ENCODE measurements around the gene ADM2. TPM values are rescaled to one million over a fixed set of nuclear protein-coding genes. Genes with fewer than 3 reads are reported as not detected.
"Not testable (repeated sequence)": the region's sequence is repeated elsewhere in the genome, so short reads cannot be mapped to it uniquely, and the experiment has no call there.

ADM2 gene
- total RNA-seq, 1 donor from 2014 or later: 0.34 TPM

DNA sequence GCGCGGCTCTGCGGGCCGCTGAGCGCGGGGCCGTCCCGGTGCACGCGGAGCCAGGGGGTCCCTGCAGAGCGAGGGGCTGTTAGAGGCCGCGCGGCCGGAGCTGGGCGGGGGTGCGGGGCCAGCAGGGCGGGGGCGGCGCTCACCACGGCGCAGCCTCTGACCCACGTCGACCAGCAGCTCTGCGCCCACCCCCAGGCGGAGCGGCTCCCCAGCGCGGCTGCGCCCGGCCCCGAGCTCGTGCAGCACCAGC is 44.4 kb downstream of the ADM2 start:
- no peak for DNase-seq

DNA sequence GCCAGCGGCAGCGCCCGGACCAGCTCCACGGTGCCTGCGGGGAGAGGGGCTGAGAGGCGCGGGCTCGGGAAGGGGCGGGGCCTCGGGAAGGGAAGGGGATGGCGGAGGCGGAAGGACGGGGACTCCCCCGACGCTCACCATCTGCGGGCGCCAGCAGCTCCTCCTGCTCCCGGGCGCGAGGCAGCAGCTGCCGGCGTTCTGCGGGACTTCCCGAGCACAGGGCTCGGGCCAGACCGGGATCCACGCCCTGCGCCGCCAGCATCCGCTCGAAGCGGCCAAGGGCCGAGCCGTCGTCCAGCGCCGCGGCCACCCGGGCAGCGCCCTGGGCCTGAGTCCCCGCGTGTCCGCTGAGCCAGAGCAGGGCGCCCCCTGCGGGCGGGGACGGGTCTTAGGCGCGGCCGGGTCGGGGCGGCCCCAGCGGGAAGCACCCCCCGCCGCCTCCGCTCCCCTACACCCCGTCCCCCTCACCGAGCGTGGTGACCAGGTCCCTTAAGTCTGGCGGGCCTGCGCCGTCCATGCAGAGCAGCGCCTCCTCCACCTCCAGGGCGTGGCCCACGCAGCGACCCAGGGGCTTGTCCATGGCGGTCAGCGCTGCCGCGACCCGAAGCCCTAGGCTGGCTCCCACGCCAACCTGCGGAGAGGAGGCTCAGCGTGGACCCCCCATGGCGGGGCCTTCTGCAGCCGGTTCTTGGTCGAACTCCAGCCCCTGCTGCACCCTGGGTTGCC is 44.9 kb downstream of the ADM2 start:
- DNase-seq: peak; percentile 76

GRCh38 chr22:50526834-50527801 is 45.8 kb downstream of the ADM2 start:
- no peak for DNase-seq

- no peak for DNase-seq
Measured at GRCh38 chr22:50527921-50528681, 46.8 kb downstream of the ADM2 start.

DNA sequence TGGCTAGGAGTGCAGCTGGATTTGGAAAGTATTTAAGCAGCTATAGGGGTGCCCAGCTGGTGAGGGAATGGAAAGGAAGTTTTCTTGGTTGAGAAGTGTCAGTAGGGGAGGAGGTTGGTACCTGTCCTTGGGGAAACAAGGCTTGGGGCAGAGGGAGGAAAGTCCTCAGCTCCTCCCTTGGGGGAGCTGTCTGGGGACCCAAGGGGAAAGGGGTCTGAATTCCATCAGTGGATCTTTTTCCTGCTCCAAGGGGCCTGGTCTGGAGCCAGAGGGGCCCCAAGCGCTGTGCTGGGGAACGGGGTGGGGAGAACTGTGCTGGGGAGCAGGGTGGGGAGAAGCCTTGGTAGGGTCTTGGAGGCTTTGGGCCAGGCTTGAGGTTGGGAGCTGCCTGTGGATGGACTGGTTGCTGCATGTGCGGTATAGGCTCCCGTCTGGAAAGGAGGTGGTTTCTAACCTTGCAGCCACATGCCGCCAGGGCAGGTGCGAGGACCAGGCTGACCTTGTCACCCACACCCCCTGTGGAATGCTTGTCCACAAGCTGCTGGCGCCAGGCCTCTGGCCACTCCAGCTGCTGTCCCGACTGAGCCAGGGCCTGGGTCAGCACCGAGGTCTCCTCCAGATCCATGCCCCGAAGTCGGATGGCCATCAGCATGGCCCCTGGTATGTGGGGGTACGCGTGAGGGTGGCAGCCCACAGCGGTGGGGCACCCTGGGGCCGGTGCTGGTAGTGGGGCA is 47.5 kb downstream of the ADM2 start:
- DNase-seq: no peak

GRCh38 chr22:50529416-50529896 is 48.1 kb downstream of the ADM2 start:
- no peak for DNase-seq

GRCh38 chr22:50529897-50530579 is 48.7 kb downstream of the ADM2 start, which contains the start of gene TYMP:
Gene TYMP (minus strand): TSS chr22:50530012. CDS start chr22:50529709, 303 bp downstream.
- no peak for DNase-seq

GRCh38 chr22:50530580-50530876 is 49.2 kb downstream of the ADM2 start:
- DNase-seq: no peak

DNA sequence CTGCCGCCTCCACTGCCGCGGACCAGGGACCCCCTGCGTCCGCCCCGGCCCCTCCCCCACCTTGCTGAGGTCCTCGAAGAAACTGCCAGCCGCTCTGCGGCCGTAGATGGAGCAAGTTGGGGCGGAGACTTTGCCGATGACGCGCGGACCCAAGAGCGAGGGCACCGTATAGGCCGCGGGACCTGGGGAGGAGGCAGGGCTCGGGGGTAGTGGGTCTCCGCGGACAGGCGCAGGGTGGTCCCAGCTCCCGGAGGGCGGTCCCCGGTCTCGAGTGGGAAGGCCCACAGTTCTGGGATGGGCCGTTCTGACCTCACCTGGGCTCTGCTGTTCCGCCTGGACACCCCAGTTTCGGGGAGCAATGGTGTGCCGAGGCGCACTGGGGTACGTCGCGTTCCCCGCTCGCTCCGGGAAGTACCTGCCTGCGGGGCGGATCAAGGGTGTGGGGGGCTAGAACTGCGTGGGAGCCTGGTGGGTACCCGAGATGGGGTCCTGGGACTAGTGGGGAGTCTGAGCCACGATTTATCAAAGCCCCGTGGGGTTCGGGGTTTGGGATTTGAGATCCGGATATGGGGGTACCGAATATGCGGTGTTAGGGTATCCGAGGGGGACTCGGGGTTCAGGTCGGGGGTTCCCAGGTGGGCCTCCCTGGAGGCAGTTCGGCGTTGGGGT is 49.7 kb downstream of the ADM2 start:
- peak; percentile 68 for DNase-seq

- DNase-seq: peak; percentile 22
Measured at GRCh38 chr22:50531546-50531961, 50.2 kb downstream of the ADM2 start.

- DNase-seq: peak; percentile 74
Measured at GRCh38 chr22:50531962-50532674, 50.8 kb downstream of the ADM2 start.

DNA sequence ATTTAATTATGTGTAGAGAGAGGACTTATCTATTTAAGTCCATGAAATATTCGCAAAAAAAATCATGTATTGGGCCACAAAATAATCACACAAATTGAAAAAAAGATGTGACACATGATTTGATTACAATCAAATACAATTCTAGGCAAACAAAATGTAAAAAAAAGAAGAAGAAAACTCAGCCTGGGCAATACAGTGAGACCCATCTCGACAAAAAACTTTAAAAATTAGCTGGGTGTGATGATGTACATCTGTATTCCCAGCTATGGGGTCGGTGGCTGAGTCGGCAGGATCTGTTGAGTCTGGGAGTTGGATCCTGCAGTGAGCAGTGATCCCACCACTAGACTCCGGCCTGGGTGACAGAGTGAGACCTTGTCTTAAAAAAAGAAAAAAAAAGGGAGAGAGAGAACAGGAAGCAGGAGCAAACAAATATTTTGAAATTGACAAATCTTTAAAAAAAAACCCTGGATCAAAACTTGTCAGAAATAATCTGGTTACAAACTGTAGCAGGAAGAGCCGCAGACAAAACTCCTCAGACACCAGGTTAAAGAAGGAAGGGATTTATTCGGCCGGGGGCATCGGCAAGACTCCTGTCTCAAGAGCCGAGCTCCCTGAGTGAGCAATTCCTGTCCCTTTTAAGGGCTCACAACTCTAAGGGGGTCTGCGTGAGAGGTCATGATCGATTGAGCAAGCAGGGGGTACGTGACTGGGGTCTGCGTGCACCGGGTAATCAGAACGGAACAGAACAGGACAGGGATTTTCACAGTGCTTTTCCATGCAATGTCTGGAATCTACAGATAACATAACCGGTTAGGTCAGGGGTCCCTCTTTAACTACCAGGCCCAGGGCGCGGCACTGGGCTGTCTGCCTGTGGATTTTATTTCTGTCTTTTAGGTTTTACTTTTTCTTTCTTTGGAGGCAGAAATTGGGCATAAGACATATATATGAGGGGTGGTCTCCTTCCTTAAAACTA is 51.8 kb downstream of the ADM2 start:
- no peak for DNase-seq

- DNase-seq: not testable (repeated sequence)
Measured at GRCh38 chr22:50533856-50534711, 52.7 kb downstream of the ADM2 start.

DNA sequence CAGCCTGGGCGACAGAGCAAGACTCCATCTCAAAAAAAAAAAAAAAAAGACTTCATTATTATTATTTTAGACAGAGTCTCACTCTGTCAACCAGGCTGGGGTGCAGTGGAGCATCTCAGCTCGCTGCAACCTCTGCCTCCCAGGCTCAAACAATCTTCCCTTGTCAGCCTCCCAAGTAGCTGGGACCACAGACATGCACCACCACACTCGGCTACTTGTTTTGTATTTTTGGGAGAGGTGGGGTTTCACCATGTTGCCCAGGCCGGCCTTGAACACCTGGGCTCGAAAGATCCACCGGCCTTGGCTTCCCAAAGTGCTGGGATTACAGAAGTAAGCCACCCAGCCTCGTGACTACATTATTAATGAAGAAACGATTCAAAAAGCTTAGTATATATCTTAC is 53.8 kb downstream of the ADM2 start:
- DNase-seq: no peak
